ENCODE measurements around the gene NEK8.

The NEK8 gene

GRCh38 chr17:28705074-28705659 is 23.4 kb upstream of the NEK8 start:
- H3K27ac ChIP-seq, result peak overlapping the region; percentile 78

GRCh38 chr17:28705728-28706334 is 22.8 kb upstream of the NEK8 start:
- Histone ChIP-seq H3K27ac (peak overlapping the region; percentile 78), H3K36me3 (peaks cover 61% of the 10 kb centered on the region), H3K4me3 (ENCODE audit: low read depth, low read length) (no peak overlapping the region), H3K9me3 (ENCODE audit: severe bottlenecking) (no peaks in the 10 kb centered on the region), H3K27me3 (ENCODE audit: insufficient read depth, low read depth, severe bottlenecking) (no peaks in the 10 kb centered on the region)
- no peak for TF ChIP-seq CTCF (IDR thresholded peaks at IDR 0.05; ENCODE audit: low read depth, low read length)
- no peak for DNase-seq

More at GRCh38 chr17:28705074-28705659, 23.4 kb upstream of the NEK8 start:
- TF ChIP-seq CTCF (IDR thresholded peaks at IDR 0.05; ENCODE audit: low read depth, low read length), result no peak
- H3K36me3 ChIP-seq, result peaks cover 68% of the 10 kb centered on the region
- no peak for DNase-seq
- no peaks in the 10 kb centered on the region for H3K9me3 ChIP-seq (ENCODE audit: severe bottlenecking)
- no peaks in the 10 kb centered on the region for H3K27me3 ChIP-seq (ENCODE audit: insufficient read depth, low read depth, severe bottlenecking)
- H3K4me3 ChIP-seq (ENCODE audit: low read depth, low read length), result no peak overlapping the region

GRCh38 chr17:28706471-28707338 is 21.9 kb upstream of the NEK8 start:
- H3K27me3 ChIP-seq (ENCODE audit: insufficient read depth, low read depth, severe bottlenecking), result no peaks in the 10 kb centered on the region
- H3K27ac ChIP-seq, result no peak overlapping the region
- DNase-seq, result no peak
- H3K4me3 ChIP-seq (ENCODE audit: low read depth, low read length), result no peak overlapping the region
- no peak for TF ChIP-seq CTCF (IDR thresholded peaks at IDR 0.05; ENCODE audit: low read depth, low read length)
- no peaks in the 10 kb centered on the region for H3K9me3 ChIP-seq (ENCODE audit: severe bottlenecking)
- peaks cover 52% of the 10 kb centered on the region for H3K36me3 ChIP-seq

GRCh38 chr17:28707339-28707720 is 21.3 kb upstream of the NEK8 start:
- Histone ChIP-seq H3K9me3 (ENCODE audit: severe bottlenecking) (no peaks in the 10 kb centered on the region), H3K27me3 (ENCODE audit: insufficient read depth, low read depth, severe bottlenecking) (no peaks in the 10 kb centered on the region), H3K4me3 (ENCODE audit: low read depth, low read length) (no peak overlapping the region), H3K36me3 (peaks cover 46% of the 10 kb centered on the region), H3K27ac (no peak overlapping the region)
- no peak for TF ChIP-seq CTCF (IDR thresholded peaks at IDR 0.05; ENCODE audit: low read depth, low read length)
- no peak for DNase-seq

- TF ChIP-seq CTCF (IDR thresholded peaks at IDR 0.05; ENCODE audit: low read depth, low read length), result no peak
- Histone ChIP-seq H3K9me3 (ENCODE audit: severe bottlenecking) (no peaks in the 10 kb centered on the region), H3K4me3 (ENCODE audit: low read depth, low read length) (no peak overlapping the region), H3K36me3 (peaks cover 8% of the 10 kb centered on the region), H3K27ac (no peak overlapping the region), H3K27me3 (ENCODE audit: insufficient read depth, low read depth, severe bottlenecking) (no peaks in the 10 kb centered on the region)
- DNase-seq, result no peak
Observed at GRCh38 chr17:28710861-28711722, 17.5 kb upstream of the NEK8 start.

Data from WERI-Rb-1 (cell line).